SKM-1 (cell line): Measurements from ENCODE around the gene NR2F1.

Experiments used
- DNase-seq: peaks from one replicate; lab custom pipeline; 2025; ENCODE audit not compliant: unreplicated experiment; lab: John Stamatoyannopoulos, UW

Gene NR2F1

GRCh38 chr5:93635991-93636390 is 53.0 kb downstream of the NR2F1 start:
- no peak for DNase-seq

DNA sequence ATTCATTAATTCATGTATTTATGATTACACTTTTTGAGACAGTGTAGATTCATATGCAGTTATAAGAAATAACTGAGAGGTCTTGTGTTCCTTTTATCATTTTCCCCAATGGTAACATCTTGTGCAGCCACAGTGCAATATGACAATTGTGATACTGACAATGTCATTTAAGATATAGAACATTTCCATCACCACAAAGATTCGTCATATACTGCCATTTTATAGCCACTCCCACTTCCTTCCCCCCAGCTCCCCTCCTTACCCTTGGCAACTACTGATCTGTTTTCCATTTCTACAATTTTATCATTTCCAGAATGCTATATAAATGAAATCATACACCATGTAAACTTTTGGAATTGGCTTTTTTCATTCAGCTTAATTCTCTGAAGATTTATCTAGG is 53.8 kb downstream of the NR2F1 start:
- no peak for DNase-seq

DNA sequence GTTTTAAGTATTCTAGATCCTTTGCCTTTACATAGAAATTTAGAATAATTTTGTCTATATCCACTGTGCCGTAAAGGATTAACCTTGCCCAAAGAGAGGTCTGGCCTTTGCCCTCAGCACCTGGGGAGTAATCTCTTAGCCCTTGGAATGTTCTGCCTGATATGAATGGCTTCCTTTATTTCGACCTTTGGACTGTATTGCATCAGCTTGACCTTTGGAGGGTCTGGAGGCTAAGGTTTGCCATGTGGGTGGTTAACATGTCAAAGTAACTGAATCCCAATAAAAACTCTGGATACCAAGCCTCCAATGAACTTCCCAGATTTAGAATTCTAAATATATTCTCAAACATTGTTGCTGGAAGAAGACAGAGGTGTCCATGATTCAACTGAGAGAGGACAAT is 54.7 kb downstream of the NR2F1 start:
- no peak for DNase-seq

- DNase-seq, result no peak
Observed at GRCh38 chr5:93642526-93642925, 59.5 kb downstream of the NR2F1 start.
